HG02678 (cell line): ENCODE data around the gene MYO1B.

Experiments
- ATAC-seq: cut with Tn5 transposase; IDR thresholded peaks from one replicate; pipeline ENCODE4 v1.9.1; 2021; ENCODE audit warnings: mild to moderate bottlenecking, moderate library complexity; ENCODE audit not compliant: unreplicated experiment

Gene MYO1B

DNA sequence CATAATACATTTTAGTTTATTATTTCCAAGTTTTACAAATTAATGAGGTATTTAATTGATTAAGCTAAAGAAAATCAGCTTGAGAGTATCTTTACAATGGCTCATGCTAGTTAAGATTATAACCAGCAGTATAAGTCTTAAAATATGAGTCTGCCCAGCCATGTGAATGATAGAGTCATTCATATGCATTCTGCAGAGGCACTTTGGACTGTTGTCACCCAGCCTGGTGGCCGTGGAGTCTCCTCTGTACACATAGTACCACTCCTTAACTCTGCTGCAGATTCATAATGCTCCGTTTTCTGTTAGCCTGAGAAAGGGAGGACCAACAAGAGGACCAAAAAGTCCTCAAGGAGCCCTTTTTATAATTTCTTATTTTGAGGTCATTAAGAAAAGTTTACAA, 148.8 kb downstream of the MYO1B start:
- no peak for ATAC-seq

DNA sequence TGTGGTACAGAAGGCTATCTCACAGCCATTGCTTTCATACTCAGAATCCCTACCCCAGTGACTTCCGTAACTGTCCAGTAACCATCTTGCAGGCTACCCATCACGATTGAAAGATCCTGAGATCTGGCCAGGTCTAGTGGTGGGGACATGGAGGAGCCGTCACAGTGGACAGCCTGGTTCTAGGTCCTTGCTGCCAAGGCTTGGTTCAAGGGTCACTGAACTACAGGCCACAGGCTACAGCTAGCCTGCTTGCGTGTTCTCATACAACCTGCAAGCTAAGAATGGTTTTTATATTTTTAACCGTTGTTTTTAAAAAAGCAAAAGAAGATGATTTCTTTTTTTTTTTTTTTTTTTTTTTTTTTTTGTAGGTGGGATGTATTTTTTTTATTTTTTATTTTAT, 151.6 kb downstream of the MYO1B start:
- ATAC-seq = no peak

DNA sequence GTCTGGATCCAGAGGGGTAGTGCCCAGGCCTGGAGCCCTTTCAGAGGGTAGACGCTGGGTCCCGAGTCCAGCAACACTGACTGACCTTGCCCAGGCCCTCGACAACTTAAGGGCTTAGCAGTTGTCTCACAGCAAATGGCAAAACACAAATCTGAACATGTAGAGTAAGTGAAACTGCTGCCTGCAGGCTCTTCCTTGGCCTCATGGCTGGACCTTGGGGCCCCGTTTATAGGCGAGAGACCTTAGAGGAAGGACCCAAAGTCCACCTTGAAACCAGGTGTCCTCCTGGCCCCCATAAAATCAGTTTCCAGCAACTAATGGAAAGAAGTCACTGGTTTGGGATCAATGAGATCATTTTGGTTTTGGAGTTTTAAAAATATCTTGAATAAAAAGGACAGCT, 154.4 kb downstream of the MYO1B start:
- no peak for ATAC-seq

DNA sequence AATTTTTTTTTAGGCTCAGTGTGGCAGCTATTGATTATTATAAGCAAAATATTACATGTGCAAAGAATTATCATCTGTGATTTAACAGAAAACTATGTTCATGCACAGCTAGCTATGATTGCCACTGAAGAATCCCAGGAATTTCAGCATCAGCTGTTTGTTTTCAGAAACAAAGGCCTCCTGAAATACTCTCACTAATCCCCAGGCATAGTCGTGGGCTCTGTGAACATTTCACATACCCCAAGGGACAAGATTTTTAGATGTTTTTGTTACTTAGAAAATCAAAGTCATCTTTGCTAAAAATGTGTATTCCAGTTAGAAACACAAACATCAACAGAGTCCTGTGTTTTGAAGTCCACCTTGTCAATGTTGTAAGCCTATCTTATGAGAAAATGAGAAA, 156.1 kb downstream of the MYO1B start:
- no peak for ATAC-seq

DNA sequence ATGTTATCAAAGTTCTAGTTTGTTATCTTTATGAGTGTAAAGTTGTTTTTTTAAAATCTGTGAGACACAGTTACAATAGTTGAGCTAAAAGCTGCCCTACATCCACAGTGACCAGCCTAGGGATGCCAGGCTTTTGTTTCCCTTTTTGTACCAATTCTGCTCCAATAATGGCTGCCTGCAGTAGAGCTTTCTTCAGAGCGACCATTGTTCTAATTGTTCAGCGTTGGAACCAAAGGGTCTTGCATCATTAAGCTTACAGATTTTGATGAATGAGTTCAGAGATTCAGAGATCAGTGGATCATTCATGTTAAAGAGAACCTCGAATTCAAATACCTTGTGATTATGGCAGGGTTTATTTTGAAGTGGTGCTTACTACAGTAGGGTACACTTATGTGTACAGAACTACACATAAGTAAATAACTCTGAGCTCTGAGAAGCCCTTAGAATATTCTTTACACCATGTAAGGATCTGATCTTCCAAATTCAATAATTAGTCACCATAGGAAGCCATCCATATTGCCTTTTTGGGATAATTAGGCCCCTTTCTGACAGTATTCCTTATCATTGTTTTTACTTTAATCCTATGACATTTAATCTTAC, 157.9 kb downstream of the MYO1B start:
- no peak for ATAC-seq

DNA sequence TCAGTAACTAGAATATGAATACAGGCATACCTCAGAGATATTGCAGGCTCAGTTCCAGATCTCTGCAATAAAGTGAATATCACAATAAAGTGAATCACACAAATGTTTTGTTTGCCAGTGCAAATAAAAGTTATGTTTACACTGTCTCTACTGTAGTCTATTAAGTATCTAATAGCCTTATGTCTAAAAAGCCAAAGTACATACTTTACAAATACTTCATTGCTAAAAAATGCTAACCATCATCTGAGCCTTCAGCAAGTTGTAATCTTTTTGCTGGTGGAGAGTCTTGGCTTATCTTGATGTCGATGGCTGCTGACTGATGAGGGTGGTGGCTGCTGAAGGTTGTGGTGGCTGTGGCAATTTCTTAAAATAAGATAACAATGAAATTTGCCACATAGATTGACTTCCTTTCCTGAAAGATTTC, 159.4 kb downstream of the MYO1B start:
- no peak for ATAC-seq

DNA sequence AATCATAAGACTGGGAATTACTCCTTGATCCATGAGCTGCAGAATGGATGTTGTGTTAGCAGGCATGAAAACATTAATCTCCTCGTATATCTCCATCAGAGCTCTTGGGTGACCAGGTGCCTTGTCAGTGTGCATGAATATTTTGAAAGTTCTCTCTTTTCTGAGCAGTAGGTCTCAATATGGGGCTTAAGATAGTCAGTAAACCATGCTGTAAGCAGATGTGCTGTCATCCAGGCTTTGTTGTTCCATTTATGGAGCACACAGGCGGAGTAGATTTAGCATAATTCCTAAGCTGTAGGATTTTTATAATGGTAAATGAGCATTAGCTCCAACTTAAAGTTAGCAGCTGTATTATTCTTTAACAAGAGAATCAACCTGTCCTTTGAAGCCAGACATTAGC, 160.3 kb downstream of the MYO1B start:
- ATAC-seq = no peak

DNA sequence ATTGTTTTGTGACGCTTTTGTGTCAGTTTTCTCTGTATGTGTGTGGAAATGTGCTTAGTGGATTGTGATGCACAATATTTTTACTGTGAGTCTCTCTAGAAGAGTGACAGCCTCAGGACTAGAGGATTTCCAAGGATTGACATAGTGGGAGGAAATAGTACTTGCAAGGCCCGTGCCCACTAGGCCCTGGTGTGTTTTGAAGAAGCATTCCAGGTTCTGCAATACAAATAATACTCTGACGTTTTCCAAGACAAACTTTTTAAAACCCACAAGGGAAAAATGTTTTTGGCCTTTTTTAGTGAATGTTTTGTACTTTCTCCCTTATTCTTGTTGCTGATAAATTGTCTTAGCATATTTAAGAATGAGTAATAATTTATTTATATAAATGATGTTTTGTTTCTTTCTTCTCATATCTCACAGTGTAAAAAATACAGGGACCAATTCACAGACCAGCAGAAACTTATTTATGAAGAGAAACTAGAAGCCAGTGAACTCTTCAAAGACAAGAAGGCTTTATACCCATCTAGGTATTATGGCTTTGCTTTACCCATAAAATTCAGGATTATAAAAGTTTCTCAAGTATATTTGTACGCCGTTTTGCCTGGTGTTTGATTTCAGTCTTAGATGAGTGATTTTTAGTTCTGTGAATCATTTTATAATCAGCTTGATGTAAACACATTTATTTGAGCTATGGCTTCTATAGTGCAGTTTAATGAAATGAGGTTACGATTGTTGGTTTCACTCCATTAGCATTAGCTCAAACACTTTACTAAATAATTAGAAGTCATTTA, 165.6 kb downstream of the MYO1B start:
- ATAC-seq = no peak

DNA sequence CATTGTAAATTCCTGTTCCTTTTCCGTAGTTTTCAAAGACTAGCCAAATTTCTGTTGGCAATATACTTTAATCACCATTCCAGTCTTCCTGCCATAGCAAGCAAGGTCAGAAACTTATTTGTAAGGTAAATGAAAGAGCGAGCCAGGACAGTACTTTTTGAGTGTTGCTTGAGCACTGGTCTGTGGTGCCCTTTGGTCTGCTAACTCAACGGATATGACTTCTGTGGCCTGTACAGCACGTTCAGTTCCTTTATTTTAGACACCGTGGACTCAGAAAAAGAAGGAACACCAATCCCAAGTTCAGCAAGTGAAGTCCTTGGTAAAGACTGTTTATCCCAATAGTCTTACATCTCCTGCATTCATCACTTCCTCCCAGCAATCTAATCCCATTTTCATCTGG, 166.3 kb downstream of the MYO1B start:
- ATAC-seq = no peak

DNA sequence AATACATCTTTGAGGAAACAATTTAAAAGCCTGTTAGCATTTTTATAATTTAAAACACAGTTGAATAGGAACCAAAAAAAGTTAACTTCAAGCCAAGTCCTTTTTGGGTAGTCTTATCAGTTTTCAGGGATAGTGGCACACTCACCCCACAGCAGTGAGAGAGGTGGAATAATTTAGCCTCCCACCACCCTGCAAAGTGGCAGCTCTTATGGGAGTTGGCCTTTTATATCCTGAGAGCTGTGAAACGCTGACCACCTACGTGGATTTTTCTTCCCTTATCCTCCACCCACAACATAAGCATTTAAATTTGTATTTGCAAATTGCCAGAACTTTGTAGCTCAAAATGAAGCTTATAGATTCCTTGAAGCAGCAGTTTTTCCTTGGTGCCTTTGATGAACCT, 167.1 kb downstream of the MYO1B start:
- ATAC-seq = no peak

DNA sequence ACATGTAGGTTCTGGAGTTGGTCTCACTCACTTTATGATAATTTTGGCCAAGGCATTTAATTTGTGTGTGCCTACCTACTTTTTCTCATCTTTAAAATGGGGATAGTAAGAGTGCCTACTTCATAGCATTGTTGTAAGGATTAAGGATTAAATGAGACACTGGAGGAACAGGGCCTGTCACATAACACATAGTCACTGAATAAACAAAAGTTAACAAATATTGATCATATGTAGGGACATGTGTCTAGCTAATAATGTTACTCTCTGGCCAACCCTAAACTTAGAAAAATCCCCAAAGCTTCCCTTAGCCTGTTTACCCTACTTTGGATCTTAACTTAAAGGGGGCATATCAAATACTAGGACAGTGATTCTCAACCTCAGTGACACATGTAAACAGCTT, 169.9 kb downstream of the MYO1B start:
- ATAC-seq = no peak

DNA sequence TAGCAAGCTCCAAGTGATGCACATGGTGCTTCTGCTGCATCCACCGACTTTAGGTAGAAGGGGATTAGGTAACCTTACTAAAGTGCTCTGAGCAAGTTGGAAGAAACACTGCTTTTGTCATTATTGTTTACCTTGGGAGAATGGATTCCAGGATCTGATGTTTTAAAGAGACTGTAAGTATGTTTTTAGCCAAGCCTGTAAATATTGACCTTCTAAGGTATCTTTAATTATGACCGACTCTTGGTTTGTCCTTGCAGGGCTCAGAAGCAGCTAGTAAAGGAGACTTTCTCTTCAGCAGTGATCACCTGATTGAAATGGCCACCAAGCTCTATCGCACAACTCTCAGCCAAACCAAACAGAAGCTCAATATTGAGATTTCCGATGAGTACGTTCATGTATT, 170.7 kb downstream of the MYO1B start:
- no peak for ATAC-seq

DNA sequence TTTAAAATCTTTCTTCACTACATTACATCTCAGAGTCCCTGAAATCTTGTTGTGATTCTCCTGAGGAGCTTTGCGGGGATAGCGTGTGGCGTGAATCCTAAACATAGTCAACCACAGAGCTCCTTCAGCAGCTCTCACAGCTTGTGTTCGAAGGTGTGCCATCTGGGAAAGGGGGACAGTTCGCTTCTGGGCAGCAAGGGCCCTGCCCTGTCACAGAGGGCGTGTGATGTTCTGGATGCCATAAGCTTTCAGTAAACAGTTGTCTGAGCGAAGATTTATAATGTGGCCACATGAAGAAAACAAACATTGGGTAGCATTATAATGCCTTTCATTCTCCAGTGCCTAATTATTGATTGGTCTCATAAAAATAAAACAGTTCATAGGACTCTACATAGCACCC, 172.5 kb downstream of the MYO1B start:
- no peak for ATAC-seq

DNA sequence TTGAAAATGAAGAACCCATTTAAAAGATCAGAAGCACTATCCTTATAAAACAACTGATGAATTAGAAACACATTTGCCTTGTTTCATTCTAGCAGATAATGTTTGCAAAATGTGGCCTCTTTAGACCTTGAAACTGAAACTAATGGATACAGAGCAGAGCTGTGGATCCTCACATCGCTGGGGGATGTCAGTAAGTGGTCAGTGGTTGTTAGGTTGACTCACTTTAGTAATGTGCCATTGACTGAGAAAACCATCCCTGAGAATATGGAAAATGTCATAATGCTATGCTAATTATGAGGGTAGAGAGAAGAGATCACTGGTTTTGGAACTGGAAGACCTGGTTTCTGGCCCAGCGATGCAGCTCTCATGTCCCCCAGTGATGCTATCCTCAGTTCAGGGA, 176.7 kb downstream of the MYO1B start:
- no peak for ATAC-seq

DNA sequence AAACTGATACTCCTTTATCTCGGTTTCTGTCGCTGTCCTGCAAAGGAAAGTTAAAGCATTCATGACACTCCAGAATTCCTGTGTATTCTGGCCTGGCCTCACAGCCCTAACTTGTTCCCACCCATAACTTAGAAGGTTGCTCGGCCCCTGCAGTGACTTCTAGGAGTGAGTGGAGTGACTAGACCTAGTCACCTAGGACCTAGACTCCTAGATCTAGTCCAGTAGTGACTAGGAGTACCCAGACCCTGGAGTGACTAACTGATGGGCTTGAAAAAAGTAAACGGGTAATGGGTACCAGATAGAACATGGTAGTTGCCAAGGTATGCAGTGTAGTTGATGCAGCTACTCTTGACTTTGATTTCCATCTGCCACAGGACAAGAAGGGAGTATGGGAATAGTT, 181.8 kb downstream of the MYO1B start:
- no peak for ATAC-seq

DNA sequence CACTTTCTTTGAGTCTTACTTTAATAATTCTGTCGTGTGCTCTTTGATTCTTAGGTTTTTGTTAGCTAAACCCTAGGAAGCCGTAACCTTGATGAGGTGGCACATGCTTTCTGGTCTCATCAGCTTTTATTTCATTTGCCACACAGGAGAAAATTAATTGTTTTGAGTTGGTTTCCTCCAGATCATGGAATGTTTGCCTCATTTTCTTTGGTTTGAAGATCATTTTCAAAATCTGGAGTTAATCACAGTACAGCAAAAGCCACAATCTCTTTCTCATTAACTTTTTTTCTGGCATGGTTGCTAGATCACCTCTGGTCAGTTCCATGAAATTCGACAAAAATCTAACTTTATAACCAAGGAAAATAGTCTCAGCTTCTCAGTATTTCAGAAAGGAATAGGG, 182.9 kb downstream of the MYO1B start:
- no peak for ATAC-seq

DNA sequence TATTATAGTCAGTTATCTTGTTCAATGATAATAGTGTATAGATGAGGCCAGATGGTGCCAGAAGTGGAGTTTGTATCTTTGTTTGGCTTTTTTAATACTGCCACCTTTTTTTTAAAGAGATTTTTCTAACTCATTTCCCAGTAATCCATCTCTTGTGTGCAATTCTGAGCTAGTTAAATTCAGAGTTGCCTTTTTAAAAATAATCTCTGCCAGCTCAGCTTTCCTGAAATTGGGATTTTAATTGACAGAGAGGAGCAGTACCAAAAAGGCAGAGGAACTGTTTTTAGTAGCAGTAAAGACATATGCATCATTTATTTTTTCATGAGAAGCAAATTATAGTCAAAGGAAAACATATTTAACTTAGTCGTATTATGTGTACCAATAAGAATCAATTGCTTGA, 185.3 kb downstream of the MYO1B start:
- no peak for ATAC-seq

DNA sequence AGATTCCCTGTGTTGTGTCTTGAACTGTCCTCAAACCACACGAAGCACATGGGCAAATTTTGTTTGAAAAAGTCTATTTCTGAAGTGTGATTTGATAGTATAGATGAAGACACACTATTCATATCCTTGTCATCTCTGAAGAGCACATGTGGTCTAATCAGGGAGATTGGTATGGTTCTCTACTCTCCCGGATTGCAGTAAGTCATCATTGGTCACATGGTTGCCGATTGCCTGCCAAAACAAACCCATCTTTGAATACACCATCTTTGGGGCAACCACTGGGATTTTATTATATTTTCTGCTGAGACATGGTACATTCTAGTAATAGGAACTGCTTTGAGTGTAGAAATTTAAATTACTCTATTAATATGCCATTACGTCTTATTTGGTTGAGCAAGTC, 186.9 kb downstream of the MYO1B start:
- ATAC-seq = no peak

DNA sequence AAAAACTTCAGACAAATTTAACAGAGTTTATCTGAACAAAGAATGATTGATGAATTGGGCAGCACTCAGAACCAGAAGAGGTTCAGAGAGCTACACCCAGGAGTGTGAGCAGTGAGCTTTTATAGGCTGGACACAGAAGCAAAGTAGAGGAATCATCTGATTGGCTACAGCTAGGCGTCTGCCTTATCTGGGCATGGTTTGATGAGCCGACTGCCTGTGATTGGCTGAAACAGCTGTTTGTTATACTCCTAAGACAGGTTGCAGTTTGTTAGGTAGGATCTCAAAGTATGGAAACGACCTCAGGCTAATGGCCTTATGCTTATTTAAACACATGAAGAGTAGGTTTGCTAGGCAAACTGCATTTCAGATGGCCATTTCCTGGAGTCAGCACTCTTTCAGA, 188.9 kb downstream of the MYO1B start:
- ATAC-seq = no peak

DNA sequence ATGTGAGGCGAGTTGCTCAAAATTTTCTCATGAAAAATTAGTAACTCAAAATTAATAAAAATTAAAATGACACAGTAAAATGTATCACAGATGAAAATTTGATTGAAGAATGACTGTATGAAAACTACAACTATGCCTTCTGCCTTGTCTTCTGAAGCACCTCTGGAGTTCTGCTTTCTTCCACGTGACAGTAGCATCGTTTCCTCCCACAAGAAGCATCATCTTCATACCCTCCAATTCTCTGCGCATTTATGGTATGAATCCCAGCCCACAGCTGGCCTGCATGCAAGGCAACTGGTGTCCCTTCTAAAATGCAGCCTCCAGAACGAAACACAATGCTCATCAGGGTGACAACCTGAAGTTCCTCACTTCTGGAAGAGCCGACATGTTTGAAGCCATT, 189.9 kb downstream of the MYO1B start:
- no peak for ATAC-seq

DNA sequence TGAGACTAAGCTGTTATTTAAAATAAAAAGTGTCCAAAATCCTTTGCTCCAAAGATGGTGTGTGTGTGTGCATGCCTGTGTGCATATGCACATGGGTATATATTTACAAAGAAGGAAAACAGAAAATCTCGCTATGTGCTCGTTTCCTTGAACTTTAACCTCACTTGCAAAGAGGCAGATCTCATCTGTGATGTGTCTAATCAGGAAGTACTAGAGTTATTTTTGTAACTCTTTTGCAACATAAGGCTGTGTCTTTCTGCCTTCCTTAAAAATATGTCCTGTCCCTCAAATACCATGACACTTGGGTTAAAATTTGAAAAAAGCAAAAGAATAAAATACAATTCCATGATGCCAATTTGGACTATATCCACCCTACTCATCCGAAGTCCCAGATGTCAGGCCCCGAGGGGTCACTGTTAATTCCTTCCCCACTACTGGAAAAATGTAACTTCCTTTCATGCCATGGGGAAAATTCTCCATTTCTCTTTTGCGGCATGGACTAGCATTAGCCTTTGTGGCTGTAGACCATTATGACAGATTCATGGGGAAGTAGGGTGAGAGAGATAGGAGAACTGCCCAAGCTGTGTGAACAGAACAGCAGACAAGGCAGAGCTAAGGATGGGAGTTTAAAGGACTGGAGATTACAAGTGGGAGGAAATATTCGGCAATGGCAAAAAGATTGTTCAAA, 191.3 kb downstream of the MYO1B start:
- no peak for ATAC-seq

DNA sequence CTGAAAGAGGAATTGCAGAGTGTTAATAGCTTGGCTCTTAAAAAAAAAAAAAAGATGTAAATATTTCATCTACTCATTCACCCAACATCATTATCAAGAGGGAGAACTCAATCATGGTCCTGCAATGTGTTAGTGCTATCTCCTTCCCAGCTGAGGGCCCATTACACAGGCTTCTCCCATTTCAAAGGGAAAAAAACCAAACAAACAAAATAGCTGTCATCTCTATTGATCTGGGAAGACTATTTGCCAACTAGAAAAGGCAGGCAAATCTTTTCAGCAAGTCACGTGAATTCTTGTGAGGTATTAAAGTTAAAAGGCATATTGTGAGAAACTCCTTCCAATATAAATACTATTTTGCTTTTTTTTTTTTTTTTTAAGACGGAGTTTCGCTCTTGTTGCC, 194.3 kb downstream of the MYO1B start:
- no peak for ATAC-seq
